HG02678 (cell line): ENCODE results near the gene CABP5.
"Not testable (repeated sequence)": the region's sequence is repeated elsewhere in the genome, so short reads cannot be mapped to it uniquely, and the experiment has no call there.

Experiments used
- ATAC-seq: cut with Tn5 transposase; IDR thresholded peaks from one replicate; pipeline ENCODE4 v1.9.1; 2021; ENCODE audit warnings: mild to moderate bottlenecking, moderate library complexity; ENCODE audit not compliant: unreplicated experiment

Gene CABP5

DNA sequence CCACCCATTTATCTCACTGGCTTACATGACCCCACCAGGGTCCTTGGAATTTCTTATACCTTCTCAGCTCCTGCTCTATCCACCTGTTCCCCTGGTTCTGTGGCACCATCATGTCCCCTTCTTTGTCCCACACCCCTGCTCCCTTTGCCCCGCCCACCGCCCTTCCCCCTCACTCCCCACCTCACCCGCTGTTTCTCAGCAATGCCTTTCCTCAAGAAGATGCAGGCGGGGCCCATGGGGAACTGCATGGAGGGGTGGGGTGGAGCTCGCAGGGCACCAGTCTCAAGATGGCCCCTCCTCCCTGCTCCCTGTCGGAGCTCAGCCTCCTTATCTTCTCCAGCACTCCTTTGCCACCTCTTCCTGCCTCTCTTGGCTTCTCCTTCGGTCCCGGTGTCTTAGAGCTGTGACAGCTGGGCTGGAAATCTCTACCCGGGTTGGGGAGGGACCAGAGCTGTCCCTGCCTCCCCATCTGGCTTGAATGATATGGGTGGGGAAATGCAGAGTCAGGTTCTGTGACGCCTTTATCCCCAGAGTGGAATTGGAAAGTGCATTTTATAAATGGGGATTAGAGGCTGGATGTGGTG, at the start of gene CABP5:
TSS of gene CABP5 (minus strand) at position 405 of the 584 bp plus-strand sequence. CDS start at position 248, 157 bp downstream.
- no peak for ATAC-seq

DNA sequence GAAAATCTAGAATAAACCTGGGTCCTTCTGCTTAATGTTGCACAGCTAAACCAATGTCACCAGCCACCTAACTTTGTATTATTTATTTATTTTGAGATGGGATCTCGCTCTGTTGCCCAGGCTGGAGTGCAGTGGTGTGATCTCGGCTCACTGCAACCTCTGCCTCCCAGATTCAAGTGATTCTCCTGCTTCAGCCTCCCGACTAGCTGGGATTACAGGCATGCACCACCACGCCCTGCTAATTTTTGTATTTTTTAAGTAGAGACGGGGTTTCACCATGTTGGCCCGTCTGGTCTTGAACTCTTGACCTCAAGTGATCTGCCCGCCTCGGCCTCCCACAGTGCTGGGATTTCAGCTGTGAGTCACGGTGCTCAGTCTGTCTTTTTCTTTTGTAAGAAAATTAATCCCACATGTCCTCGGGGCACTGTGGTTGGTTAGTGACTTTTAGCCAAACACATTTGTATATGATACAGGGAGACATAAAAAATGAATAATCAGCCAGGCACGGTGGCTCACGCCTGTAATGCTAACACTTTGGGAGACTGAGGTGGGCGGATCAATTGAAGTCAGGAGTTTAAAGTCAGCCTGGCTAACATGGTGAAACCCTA, 47.3 kb upstream of the CABP5 start:
- not testable (repeated sequence) for ATAC-seq

DNA sequence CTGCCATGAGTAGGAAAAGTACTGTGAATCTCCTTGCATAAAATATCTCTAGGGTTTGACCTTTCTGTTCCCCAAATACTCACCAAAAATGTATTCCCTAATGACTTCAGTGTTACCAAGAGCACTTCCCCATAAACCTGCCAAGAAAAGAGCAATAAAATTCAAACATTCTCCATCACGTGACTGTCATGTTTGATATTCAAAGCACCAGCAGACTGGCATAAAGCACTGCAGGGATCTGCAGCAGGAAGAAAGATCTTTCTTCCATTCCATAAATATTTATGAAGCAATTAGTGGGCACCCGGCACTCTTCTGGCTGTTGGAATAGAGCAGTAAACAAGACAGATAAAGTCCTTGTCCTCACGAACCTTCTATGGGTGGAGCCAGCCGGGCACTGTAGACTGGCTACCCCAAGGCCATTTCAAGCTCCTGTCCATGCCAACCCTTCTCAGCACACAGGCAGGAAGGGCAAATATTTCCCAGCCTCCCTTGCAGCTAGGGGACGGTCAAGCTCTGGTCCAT, 46.5 kb upstream of the CABP5 start:
- ATAC-seq = no peak

DNA sequence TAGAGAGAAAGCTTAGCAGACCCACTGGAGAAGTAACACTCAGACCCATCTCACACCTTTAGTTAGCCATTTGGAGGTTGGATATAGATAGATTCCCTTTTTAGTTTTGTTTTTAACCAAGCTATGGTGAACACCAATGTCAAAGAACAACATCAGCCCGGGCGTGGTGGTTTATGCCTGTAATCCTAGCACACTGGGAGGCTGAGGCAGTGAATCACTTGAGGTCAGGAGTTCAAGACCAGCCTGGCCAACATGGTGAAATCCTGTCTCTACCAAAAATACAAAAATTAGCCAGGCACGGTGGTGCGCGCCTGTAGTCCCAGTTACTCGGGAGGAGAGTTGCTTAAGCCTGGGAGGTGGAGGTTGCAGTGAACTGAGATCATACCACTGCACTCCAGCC, 45.1 kb upstream of the CABP5 start:
- ATAC-seq = not testable (repeated sequence)

DNA sequence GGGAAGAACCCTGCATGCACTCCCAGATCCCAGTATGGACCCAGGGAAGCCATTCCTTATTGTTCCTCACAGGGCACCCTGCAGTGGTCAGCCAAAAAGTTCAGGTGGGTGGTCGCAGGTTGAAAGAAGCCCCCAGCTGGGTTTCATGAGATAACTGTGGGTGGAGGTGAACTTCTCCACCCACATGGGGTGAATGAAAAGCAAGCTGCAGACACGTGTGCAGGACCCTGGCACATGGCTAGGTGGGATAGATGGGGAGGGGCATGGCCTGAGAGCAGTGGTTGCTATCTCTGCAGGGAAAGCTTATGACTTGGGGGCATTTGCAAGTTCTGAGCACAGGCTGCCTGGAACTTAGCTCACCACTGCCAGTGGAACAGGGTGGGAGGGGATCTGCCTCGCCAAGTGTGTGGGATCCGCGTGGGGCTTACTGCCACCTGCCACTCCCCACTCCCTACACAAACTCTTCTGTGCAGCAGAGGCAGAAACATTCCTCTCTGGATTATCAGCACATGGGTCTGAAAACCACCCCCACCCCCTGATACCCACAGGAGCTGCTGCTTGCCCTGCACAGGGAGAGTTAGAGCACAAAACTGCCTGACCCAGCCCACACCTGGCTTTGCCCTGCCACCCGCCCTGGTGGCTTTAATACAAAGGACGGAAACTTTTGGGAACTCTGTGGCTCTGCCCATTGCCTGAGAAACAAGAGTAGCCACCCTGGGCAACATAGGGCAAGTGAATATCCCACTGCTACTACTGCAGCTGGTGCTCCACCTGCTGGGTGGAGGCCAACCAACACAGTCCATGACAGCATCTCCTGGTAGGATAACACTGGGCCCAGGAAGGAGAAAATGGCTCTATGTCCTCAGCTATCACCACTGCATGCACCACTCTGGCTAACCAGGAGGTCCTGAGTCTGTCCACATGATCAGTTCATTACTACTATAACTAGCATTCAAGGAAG, 42.3 kb upstream of the CABP5 start:
- no peak for ATAC-seq

DNA sequence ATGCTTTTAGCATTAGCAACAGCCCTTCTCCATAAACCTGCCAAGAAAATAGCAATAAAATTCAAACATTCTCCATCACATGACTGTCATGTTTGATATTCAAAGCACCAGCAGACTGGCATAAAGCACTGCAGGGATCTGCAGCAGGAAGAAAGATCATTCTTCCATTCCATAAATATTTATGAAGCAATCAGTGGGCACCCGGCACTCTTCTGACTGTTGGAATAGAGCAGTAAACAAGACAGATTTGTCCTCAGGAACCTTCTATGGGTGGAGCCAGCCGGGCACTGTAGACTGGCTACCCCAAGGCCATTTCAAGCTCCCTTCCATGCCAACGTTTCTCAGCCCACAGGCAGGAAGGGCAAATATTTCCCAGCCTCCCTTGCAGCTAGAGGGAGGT, 41.2 kb upstream of the CABP5 start:
- no peak for ATAC-seq

DNA sequence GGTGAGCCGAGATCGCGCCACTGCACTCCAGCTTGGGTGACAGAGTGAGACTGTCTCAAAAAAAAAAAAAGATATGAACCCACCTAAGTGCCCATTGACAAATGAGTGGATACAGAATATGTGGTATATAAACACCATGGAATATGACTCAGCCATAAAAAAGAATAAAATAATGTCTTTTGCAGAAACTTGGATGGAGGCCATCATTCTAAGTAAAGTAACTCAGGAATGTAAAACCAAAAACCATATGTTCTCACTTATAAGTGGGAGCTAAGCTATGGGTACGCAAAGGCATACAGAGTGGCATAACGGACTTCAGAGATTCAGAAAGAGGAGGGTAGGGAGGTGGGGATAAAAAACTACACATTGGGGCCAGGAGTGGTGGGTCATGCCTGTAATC, 37.2 kb upstream of the CABP5 start:
- no peak for ATAC-seq

DNA sequence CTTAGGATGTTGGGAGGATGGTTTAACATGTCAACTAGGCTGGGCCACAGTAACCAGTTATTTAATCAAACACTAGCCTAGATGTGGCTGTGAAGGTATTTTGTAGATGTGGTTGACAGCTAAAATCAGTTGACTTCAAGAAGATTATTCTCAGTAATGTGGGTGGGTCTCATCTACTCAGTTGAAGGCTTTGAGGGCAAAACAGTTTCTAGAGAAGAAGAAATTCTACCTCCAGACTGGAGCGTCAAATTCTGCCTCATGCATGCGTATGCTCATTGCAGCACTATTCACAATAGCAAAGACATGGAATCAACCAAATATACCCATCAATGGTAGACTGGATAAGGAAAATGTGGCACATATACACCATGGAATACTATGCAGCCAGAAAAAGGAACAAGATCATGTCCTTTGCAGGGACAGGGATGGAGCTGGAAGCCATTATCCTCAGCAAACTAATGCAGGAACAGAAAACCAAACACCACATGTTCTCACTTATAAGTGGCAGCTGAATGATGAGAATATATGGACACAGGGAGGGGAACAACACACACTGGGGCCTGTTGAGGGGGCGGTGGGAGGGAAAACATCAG, 26.4 kb upstream of the CABP5 start:
- not testable (repeated sequence) for ATAC-seq

DNA sequence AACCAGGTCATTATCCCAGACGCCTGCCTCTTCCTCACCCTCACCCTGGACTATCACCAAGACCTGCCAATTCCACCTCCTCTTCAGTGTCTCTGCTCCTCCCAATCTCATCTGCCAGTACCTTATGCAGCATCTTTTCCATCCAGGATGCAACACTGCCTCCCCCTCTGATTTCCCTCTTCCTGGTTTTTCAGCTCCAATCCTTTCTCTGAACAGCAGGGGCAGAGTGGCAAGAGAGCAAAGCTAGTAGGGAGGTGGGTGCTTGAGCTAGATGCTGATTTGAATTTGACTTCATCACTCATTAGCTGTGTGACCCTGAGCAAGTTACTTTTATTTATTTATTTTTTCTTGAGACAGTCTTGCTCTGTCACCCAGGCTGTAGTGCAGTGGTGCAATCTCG, 25.6 kb upstream of the CABP5 start:
- no peak for ATAC-seq

DNA sequence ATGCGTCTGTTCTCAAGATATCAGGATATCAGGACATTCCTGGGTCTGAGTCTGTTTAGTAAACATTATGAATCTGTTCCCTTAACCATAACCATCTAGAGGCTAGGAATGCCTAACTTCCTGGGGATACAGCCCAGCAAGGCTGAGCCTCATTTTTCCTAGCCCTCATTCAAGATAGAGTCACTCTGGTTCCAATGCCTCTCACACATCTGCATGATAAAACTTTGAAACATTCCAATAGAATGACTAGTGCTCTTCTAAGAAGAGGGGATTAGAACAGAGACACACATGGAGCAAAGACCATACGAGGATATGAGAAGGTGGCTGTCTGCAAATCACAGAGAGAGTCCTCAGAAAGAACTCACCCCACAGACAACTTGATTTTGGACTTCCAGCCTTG, 20.6 kb upstream of the CABP5 start:
- ATAC-seq = no peak

DNA sequence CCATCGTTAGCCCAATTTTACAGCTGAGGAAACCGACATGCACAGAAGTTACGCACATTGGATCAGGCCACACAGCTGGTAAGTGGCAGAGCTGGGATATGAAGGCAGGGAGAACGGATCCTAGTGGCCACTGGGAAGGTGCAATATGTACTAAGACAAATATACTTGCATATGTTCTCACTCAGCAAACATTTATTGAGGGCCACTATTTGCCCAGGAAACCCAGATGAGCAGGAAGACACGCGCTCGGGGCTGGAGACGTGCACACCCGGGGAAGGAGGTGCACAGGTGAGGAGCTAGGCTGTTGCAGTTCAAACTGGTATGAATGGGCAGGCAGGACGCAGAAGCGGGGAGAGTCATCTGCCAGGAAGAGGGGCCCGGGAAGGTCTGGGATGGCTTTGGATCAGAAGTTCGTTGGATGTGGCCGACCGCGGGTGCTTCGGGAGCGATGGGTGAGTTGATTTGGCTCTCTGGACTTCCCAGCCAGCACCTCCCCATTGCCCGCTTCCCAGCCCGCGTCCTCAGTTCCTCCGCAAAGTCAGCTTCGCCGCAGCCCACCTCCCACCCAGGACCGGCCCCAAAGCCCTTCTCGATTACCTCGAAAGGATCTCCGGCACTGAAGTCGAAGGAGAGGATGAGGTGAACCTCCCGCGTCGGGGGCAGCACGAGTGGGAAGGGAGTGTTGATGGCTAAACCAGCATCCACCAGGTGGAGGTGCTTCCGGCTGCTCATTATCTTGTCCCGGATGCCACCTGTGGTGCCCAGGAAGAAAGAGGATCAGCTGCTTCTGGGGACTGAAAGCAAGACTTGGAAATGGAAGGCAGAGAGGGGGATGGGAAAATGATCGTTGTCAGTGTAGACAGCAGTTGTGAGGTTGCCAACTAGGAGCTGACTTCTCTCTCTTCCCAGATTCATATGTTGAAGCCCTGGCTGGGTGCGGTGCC, 17.8 kb upstream of the CABP5 start:
- ATAC-seq = no peak

DNA sequence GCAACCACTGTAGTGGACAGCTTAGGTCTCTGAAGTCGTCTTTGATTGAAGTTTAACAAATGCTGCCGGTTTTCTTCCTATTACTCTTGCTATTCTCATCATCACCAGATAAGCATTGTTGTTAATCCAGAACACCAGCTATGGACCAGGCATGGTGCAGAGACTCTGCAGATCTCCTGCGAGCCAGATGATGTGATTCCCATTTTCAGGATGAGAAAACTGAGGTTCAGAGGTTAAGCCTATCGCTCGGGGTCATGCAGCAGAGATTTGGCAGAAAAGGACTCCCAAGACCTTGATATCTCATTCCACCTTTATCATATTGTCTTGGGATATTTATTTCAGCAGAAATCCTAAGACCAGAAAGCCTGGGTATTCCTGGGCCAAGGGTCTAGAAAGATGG, 16.5 kb upstream of the CABP5 start:
- no peak for ATAC-seq

DNA sequence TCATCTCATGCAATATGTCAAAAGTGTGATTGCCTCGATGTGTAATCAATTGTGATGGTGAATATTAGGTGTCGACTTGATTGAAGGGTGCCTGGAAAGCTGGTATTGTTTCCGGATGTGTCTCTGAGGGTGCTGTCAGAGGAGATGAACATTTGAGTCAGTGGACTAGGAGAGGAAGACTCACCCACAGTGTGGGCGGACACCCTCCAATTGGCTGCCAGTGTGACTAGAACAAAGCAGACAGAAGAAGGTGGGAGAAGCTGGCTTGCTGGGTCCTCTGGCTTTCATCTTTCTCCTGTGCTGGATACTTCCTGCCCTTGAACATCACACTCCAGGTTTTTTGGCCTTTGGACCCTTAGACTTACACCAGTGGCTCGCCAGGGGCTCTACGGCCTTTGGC, 15.5 kb upstream of the CABP5 start:
- ATAC-seq = no peak

DNA sequence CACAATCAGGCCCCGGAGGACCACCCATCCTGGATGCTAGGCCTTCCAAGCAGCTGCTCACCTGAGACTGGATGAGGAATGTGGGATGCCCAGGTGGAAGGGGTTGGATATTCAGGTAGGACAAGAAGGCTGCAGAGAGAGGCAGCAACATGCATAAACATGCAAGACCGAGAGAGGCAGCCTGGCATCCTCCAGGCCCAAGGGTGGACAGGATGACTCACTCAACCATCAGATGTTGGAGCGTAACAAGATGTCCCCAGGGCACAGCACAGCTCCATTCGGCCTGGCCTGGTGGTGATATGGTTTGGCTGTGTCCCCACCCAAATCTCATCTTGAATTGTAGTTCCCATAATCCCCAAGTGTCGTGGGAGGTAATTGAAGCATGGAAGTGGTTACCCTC, 10.0 kb upstream of the CABP5 start:
- ATAC-seq = no peak

DNA sequence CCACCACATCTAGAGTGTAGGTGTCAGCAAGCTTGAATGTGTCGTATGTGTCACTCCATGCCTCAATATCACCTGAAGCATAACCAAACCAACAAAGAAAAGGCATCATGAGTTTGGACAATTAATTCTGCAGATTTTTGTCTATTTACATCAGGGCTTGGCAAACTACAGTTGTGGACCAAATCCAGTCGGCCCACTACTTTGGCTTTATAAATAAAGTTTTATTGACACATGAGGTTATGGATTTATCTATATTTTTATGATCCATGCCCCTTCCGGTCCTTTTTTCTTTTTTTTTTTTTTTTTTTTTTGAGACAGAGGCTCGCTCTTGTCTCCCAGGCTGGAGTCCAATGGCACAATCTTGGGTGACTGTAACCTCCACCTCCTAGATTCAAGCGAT, 9.2 kb upstream of the CABP5 start:
- ATAC-seq = no peak

DNA sequence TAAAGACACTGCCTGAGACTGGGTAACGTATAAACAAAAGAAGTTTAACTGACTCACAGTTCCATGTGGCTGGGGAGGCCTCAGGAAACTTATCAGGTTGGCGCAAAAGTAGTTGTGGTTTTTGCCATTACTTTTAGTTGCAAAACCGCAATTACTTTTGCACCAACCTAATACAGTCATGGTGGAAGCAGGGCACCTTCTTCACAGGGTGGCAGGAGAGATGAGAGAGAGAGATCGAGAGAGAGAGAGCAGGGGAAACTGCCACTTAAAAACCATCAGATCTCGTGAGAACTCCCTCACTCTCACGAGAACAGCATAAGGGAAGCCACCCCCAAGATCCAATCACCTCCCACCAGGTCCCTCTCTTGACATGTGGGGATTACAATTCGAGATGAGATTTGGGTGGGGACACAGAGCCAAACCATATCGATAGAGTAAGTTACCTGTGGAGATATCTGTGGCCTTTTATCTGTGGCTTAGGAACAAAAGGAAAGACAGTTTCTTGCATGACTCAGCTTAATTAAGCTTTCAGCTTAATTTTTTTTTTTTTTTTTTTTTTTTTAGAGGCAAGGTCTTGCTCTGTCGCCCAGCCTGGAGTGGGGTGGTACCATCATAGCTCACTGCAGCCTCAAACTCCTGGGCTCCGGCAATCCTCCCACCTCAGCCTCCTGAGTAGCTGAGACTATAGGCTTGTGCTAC, 7.6 kb upstream of the CABP5 start:
- no peak for ATAC-seq

DNA sequence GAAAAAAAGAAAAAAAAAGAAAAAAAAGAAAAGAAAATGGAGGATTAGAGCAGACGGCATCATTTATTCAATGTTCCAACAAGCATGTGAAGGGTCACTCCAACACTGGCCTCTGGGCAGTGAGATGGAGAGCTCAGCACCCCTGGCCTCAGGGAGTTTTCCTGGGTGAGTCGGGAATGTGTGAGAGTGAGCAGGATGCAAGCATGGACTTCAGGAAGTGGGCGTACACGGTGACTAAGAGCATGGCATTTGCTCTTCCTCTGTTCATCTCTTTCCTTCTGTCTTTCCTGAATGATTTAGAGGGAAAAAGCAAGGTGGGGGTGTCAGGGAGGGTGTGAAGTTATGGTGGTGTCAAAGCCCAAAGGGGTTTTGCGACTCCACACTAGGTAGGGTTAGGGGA, 682 bp upstream of the CABP5 start:
- ATAC-seq = no peak

DNA sequence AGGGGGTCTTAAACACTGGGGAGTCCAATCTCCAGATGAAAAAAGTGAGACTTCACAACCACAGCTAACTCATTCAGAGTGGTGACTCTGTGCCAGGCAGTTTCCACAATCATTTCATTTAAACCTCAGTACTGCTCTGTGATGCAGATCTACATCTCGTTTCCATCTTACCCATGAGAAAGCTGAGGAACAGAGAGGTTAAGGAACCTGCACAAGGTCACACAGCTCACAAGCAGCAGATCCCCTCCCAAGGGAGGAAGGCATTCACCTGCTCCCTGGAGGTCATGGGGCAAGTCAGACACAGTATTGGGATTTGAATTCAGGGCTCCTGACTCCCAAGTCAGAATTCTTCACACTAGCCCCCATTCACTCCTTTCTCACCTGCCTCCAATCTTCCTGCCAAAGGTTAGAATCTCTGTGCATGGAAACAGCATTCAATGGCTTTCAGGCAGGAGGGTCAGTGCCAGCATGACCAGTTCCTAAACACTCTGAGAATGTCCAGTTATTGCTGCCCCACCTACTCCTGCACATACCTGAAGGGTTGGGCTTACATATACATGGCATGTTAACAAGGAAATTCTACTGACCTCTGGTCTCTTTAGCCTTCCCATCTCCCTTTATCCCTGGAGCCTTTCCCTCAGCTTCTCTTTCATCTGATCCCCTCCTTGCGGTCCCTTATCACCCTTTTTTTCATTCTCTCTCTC, 1.9 kb downstream of the CABP5 start:
- no peak for ATAC-seq

DNA sequence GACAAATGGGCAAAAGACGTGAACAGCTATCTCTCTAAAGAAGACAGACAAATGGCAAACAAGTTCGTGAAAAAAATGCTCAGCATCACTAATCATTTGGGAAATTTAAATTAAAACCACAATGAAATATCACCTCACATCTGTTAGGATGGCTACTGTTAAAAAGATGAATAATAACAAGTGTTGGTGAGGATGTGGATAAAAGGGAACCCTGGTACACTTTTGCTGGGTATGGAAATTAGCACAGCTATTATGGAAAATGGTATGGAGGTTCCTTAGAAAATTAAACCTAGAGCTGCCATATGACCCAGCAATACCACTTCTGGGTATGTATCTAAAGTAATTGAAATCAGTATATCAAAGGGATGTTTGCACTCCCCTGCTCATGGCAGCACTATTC, 7.1 kb downstream of the CABP5 start:
- ATAC-seq = no peak
